ENCODE data around the gene TMEM179.

TMEM179 gene

DNA sequence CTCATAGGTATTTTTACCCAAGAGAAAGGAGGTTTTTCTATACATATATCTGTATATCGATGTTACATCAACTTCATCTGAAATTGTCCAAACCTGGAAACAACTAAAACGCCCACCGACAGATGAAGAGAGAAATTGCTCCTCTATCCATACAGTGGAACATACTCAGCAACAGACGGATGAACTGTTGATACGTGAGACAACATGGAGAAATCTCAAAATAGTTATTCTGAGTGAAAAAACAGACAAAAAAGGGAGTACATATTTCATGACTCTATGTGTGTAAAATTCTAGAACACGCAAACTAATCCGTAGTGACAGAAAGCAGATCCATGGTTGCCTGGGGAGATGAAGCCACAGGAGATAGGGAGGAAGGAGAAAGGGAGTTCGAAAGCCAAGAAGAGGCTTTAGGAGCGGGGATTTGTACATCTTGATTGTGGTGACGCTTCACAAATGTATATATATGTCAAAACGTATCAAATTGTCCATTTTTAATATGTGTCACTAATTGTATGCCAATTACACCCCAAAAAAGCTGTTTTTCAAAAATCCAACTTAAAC is 62.6 kb downstream of the TMEM179 start:
- no peak for DNase-seq
